IPS-NIHi11 (cell line): ENCODE measurements around the gene IGFBP3.

Source experiments
- DNase-seq: peaks from one replicate; pipeline ENCODE4 v3.0.0; 2012; ENCODE audit warnings: mixed read lengths, low spot score

IGFBP3 gene

DNA sequence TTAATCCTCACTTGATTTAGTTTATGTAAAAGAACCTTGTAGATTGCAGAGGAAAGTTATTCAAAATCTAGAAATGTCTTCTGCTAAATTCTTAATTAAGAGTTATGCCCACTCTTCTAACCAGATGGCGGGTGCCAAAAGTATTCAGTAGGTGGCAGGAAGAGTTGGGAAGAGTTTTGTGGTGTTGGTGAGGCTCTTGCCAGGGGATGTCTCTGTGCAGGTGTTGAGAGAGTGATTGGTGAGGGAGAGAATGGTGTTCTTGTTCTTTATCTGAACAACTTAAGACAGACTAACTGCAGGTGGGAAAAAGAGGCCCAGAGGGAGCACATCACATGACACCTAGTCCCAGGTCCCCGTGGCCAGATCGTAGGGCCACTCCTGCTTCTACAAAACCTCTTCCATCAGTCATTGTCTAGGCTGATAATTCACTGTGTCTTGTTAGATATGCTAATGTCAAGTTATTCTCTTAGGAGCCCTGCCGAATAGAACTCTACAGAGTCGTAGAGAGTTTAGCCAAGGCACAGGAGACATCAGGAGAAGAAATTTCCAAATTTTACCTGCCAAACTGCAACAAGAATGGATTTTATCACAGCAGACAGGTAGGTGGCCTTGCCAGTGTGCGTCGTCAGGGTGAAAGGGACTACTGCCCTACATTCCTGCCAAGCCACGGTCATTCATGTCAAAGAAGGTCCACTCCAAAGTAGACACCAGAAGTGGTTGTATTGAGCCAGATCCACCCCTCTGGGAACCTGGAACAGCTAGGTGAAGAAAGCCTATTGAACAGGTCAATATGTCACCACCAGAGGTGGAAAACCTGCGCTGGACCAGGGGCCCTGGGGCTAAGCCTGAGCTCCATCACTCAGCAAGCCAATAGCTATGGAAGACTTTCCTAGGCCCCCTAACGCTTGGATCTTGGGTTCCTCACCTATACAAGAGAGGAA is 29.3 kb downstream of the IGFBP3 start:
- DNase-seq, result no peak

DNA sequence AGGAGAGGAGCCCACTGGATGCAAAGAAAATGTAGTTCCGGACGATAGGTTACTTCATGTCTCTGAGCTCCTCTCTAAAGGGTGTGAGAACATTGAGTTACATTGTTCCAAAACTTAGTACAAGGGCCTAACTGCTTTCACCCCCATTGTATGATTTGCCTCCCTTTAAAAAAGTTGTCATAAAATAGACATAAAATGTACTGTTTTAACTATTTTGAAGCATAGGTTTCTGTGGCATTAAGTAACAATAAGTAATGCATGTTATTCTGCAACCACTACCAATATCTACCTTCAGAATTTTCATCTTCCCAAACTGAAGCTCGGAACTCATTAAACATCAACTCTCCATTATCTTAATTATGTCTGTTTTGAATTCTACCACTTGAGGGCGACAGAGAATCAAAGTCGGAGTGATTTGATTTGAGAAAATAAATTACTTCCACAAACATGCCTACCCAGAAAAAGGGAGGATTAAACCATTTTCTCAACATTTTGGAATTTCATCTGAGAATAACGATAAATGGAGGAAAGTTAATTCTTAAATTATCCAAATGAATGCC is 30.1 kb downstream of the IGFBP3 start:
- DNase-seq, result no peak

- DNase-seq, result no peak
Observed at GRCh38 chr7:45890125-45890901, 30.8 kb downstream of the IGFBP3 start.

- no peak for DNase-seq
Observed at GRCh38 chr7:45889367-45890067, 31.6 kb downstream of the IGFBP3 start.

- DNase-seq, result no peak
Observed at GRCh38 chr7:45888993-45889366, 32.1 kb downstream of the IGFBP3 start.

DNA sequence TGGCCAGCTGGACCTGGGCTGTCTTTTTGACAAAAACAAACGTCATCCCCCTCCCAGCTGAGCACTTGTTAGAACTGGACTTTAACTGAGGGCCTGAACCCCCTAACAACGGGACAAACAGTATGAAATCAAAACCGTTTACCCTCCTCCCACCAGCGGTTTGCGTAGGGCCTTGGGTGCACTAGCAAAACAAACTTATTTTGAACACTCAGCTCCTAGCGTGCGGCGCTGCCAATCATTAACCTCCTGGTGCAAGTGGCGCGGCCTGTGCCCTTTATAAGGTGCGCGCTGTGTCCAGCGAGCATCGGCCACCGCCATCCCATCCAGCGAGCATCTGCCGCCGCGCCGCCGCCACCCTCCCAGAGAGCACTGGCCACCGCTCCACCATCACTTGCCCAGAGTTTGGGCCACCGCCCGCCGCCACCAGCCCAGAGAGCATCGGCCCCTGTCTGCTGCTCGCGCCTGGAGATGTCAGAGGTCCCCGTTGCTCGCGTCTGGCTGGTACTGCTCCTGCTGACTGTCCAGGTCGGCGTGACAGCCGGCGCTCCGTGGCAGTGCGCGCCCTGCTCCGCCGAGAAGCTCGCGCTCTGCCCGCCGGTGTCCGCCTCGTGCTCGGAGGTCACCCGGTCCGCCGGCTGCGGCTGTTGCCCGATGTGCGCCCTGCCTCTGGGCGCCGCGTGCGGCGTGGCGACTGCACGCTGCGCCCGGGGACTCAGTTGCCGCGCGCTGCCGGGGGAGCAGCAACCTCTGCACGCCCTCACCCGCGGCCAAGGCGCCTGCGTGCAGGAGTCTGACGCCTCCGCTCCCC is 32.7 kb downstream of the IGFBP3 start, which contains the start of gene IGFBP1:
IGFBP1 (plus strand) TSS at position 304 of the 808 bp plus-strand sequence; CDS start at position 469, 165 bp downstream.
- DNase-seq, result peak; percentile 68

GRCh38 chr7:45886931-45887667 is 34.0 kb downstream of the IGFBP3 start:
- DNase-seq, result no peak

DNA sequence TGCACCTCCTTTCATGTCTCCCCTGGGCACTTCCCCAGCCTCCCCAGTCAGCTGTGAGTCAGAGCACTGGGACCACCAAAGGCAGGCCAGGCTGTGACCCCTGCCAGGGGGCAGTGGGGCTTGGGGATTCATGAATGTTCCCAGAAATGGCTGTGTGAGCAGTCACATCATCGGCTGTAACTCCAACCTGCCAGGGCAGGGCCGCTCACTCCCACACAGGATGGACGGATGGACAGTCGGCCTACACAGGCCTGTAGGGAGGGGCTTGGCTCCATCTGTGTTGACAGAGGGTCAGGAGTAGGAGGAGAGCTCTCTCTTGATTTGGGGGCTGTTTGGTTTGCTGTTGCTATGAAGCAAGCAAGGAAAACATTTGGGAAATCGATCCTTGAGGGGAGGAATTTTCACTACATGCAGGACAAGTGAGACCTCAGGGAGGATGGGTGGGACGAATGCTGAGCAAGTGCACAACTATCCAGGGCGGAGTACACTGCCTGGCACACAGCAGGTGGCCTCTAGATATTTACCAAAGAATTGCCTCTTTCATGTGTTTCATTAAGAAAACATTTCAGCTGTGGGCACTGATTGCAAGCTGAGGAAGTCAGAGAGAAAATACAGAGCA is 35.7 kb downstream of the IGFBP3 start:
- no peak for DNase-seq

DNA sequence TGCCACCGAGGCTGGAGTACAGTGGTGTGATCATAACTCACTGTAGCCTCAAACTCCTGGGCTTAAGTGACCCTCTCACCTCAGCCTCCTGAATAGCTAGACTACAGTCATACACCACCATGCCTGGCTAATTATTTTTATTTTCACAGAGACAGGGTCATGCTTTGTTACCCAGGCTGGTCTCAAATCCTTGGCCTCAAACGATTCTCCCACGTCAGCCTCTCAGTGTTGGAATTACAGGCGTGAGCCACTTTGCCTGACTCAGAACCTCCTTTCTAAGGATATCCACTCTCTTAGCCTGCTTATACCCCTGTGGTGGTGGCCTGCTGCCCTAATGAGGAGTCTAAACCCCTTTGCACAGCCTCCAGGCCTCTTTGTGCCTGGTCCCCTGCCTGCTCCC is 36.9 kb downstream of the IGFBP3 start:
- DNase-seq, result no peak

DNA sequence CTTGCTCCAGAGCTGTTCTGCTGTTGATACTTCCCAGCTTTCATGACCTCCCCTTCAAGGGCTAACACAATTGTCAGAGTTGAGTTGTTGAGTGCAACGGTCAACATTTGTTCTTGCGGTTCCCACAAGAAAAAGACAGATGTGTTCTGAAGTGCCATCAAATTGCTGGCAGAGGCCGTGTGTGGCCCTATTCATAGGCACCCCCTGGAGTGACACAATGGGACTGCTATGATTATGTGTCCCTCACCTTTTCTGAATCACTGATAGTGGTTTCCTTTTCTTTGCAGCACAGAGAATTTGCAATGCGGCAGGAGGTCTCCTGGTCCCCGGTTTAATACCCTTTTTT is 38.6 kb downstream of the IGFBP3 start:
- DNase-seq, result no peak

- DNase-seq, result no peak
Observed at GRCh38 chr7:45881759-45882464, 39.2 kb downstream of the IGFBP3 start.

- DNase-seq, result no peak
Observed at GRCh38 chr7:45881280-45881758, 39.8 kb downstream of the IGFBP3 start.

DNA sequence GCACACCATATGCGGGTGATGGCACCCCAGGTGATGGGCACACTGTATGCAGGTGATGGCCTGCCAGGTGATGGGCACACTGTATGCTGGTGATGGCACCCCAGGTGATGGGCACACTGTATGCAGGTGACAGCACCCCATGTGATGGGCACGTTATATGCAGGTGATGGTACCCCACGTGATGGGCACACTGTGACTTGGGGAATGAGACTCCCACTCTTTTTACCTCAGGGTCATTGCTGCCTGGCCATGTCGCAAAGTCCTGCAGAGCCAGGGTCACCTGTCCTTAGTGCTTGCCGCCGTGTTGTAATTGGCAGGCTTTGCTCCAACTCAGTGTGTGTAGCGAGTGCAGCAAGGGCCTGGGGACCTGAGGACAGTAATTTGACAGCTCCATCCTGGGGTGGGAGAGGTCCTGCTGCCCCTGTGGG is 40.6 kb downstream of the IGFBP3 start:
- DNase-seq, result no peak

GRCh38 chr7:45878457-45879144 is 42.5 kb downstream of the IGFBP3 start:
- no peak for DNase-seq

GRCh38 chr7:45876519-45876918 is 44.6 kb downstream of the IGFBP3 start:
- DNase-seq, result no peak

DNA sequence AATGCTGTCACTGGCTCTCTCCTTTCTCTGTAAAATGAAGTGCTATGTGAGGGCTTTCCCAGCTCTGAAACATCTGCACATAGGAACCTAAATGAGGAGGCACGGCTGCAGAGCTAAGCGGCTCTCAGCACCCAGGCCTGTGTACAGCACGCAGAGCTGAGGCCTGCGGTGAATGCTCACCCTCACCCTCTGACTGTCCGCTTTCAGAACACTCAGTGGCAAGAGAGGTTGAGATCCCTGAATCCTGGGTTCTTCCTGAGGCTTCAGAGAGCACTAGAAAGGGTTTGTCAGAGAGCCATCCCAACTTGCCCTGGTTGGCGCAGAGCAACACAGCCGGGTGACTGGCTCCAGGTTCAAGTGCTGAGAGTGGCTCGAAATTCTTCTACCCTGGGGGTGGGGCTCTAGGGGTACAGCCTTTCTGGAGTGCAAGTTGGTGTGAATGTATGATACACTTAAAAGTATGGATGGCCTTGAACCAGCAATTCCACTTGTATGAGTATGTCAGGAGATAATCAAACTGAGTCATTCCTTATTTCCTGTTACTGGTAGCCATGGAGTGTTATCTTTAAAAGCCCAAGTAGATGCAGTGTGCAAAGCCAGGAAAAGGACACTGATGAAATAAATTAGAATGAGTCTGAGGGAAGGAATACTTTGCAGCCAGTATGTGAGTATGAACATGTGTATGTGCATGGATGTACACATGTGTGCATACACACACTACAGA is 46.5 kb downstream of the IGFBP3 start:
- no peak for DNase-seq

DNA sequence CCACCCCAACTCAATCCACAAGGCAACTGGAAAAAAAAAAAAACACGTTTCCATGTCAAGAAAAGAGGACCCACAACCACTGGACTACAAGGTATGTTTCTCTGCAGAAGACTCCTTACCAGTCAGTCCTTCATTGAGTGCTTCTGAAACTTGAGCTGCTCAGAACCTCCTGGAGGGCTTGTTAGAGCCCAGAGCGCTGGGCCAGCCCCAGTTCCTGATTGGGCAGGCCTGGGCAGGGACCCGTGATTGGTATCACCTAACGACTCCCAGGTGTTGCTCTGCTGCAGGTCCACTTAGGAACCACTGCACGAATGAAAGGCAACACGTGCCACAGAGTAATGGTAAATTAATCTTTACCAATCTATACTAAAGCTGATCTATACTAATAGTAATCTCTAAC is 47.7 kb downstream of the IGFBP3 start:
- peak; percentile 39 for DNase-seq

DNA sequence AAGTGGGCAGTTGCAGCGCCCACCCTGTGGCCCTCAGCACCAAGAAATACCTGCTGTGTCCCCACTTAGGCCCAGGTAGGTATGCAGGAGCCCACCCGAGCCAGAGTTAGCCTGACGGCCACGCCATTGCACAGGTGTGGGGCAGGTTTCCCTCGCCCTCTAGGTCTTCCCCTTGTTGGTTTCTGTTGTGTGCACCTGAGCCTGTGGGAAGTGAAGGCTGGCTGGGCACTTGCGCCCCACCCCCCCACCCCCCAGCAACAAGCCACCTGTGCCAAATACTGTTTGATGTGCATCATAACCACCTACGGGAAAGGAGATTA is 48.1 kb downstream of the IGFBP3 start, which contains the start of gene CCDC201:
CCDC201 (minus strand) TSS at position 48 of the 320 bp plus-strand sequence. CDS start 75 bp downstream, outside the sequence.
- DNase-seq, result no peak
